ENCODE data around the gene NDUFAF3. TPM values are rescaled to one million over a fixed set of nuclear protein-coding genes. Genes with fewer than 3 reads are reported as not detected.

Gene NDUFAF3
- total RNA-seq: 118 and 120 TPM in 2 replicates

GRCh38 chr3:49021813-49022687, at the start of gene NDUFAF3:
Gene NDUFAF3 (plus strand): TSS chr3:49022121. CDS start chr3:49022145, 24 bp downstream.
- DNase-seq (ENCODE audit: low spot score): peak; percentile 91
- H3K4me1 Mint-ChIP-seq (ENCODE audit: low read depth): peaks cover 29% of the 10 kb centered on the region
- H3K4me3 Mint-ChIP-seq (ENCODE audit: low read depth): peak within 1 kb of the TSS; percentile 95
- intact Hi-C loops (cut with micrococcal nuclease): loop anchor here (1.0 to 10.0 kb wide), 5 partner anchors 7 to 393 kb away; partner anchors contain the start of genes IMPDH2, QRICH1, RHOA and TCTA
- peak within 1 kb of the TSS; percentile 96 for H3K27ac Mint-ChIP-seq
- peaks cover 51% of the 10 kb centered on the region for H3K36me3 Mint-ChIP-seq (ENCODE audit: low read depth)
- H3K9me3 Mint-ChIP-seq: no peaks in the 10 kb centered on the region
- H3K27me3 Mint-ChIP-seq (ENCODE audit: low read depth): no peaks in the 10 kb centered on the region

GRCh38 chr3:48974076-48974864, 47.7 kb upstream of the NDUFAF3 start:
- Mint-ChIP-seq H3K27me3 (ENCODE audit: low read depth) (no peaks in the 10 kb centered on the region), H3K9me3 (no peaks in the 10 kb centered on the region), H3K27ac (no peak overlapping the region), H3K36me3 (ENCODE audit: low read depth) (peaks cover 76% of the 10 kb centered on the region), H3K4me1 (ENCODE audit: low read depth) (no peaks in the 10 kb centered on the region), H3K4me3 (ENCODE audit: low read depth) (no peak overlapping the region)
- intact Hi-C loops (cut with micrococcal nuclease): no loop called here
- DNase-seq (ENCODE audit: low spot score): no peak

GRCh38 chr3:48979451-48979850, 42.5 kb upstream of the NDUFAF3 start:
- H3K4me3 Mint-ChIP-seq (ENCODE audit: low read depth): no peak overlapping the region
- H3K36me3 Mint-ChIP-seq (ENCODE audit: low read depth): peaks cover 79% of the 10 kb centered on the region
- H3K4me1 Mint-ChIP-seq (ENCODE audit: low read depth): no peaks in the 10 kb centered on the region
- intact Hi-C loops (cut with micrococcal nuclease): no loop called here
- DNase-seq (ENCODE audit: low spot score): no peak
- H3K27ac Mint-ChIP-seq: no peak overlapping the region
- H3K27me3 Mint-ChIP-seq (ENCODE audit: low read depth): no peaks in the 10 kb centered on the region
- H3K9me3 Mint-ChIP-seq: no peaks in the 10 kb centered on the region

- Mint-ChIP-seq H3K36me3 (ENCODE audit: low read depth) (peaks cover 79% of the 10 kb centered on the region), H3K4me3 (ENCODE audit: low read depth) (no peak overlapping the region), H3K27ac (no peak overlapping the region), H3K4me1 (ENCODE audit: low read depth) (no peaks in the 10 kb centered on the region), H3K9me3 (no peaks in the 10 kb centered on the region), H3K27me3 (ENCODE audit: low read depth) (no peaks in the 10 kb centered on the region)
- intact Hi-C loops (cut with micrococcal nuclease): loop anchor here (10.0 kb wide), 1 partner anchor 185 kb away; the partner anchor contains the start of gene CCDC71
- no peak for DNase-seq (ENCODE audit: low spot score)
Observed at GRCh38 chr3:48980295-48980694, 41.6 kb upstream of the NDUFAF3 start.

- H3K4me1 Mint-ChIP-seq (ENCODE audit: low read depth): no peaks in the 10 kb centered on the region
- no peaks in the 10 kb centered on the region for H3K9me3 Mint-ChIP-seq
- peaks cover 71% of the 10 kb centered on the region for H3K36me3 Mint-ChIP-seq (ENCODE audit: low read depth)
- no peak for DNase-seq (ENCODE audit: low spot score)
- H3K27ac Mint-ChIP-seq: no peak overlapping the region
- H3K4me3 Mint-ChIP-seq (ENCODE audit: low read depth): no peak overlapping the region
- intact Hi-C loops (cut with micrococcal nuclease): loop anchor here (10.0 kb wide), 1 partner anchor 183 kb away; the partner anchor contains the start of gene CCDC71
- no peaks in the 10 kb centered on the region for H3K27me3 Mint-ChIP-seq (ENCODE audit: low read depth)
Observed at GRCh38 chr3:48982016-48982415, 39.9 kb upstream of the NDUFAF3 start.

GRCh38 chr3:48982686-48983085, 39.2 kb upstream of the NDUFAF3 start:
- DNase-seq (ENCODE audit: low spot score): no peak
- intact Hi-C loops (cut with micrococcal nuclease): loop anchor here (10.0 kb wide), 1 partner anchor 182 kb away; the partner anchor contains the start of gene CCDC71
- Mint-ChIP-seq H3K27ac (no peak overlapping the region), H3K27me3 (ENCODE audit: low read depth) (no peaks in the 10 kb centered on the region), H3K9me3 (no peaks in the 10 kb centered on the region), H3K4me1 (ENCODE audit: low read depth) (peaks cover 1% of the 10 kb centered on the region), H3K4me3 (ENCODE audit: low read depth) (no peak overlapping the region), H3K36me3 (ENCODE audit: low read depth) (peaks cover 69% of the 10 kb centered on the region)

GRCh38 chr3:48983096-48983495, 38.8 kb upstream of the NDUFAF3 start:
- no peaks in the 10 kb centered on the region for H3K9me3 Mint-ChIP-seq
- no peak for DNase-seq (ENCODE audit: low spot score)
- peaks cover 68% of the 10 kb centered on the region for H3K36me3 Mint-ChIP-seq (ENCODE audit: low read depth)
- no peak overlapping the region for H3K4me3 Mint-ChIP-seq (ENCODE audit: low read depth)
- no peaks in the 10 kb centered on the region for H3K27me3 Mint-ChIP-seq (ENCODE audit: low read depth)
- H3K4me1 Mint-ChIP-seq (ENCODE audit: low read depth): peaks cover 4% of the 10 kb centered on the region
- no peak overlapping the region for H3K27ac Mint-ChIP-seq
- intact Hi-C loops (cut with micrococcal nuclease): loop anchor here (10.0 kb wide), 1 partner anchor 182 kb away; the partner anchor contains the start of gene CCDC71

GRCh38 chr3:48984663-48985062, 37.3 kb upstream of the NDUFAF3 start:
- H3K36me3 Mint-ChIP-seq (ENCODE audit: low read depth): peaks cover 62% of the 10 kb centered on the region
- no peak overlapping the region for H3K4me3 Mint-ChIP-seq (ENCODE audit: low read depth)
- H3K4me1 Mint-ChIP-seq (ENCODE audit: low read depth): peaks cover 12% of the 10 kb centered on the region
- no peak overlapping the region for H3K27ac Mint-ChIP-seq
- H3K27me3 Mint-ChIP-seq (ENCODE audit: low read depth): no peaks in the 10 kb centered on the region
- intact Hi-C loops (cut with micrococcal nuclease): loop anchor here (5.0 to 10.0 kb wide), 2 partner anchors 67 to 180 kb away; partner anchors contain the start of genes ARIH2 and CCDC71
- DNase-seq (ENCODE audit: low spot score): no peak
- H3K9me3 Mint-ChIP-seq: no peaks in the 10 kb centered on the region

- DNase-seq (ENCODE audit: low spot score): no peak
- intact Hi-C loops (cut with micrococcal nuclease): loop anchor here (5.0 to 10.0 kb wide), 2 partner anchors 69 to 179 kb away; partner anchors contain the start of genes ARIH2 and CCDC71
- Mint-ChIP-seq H3K36me3 (ENCODE audit: low read depth) (peaks cover 56% of the 10 kb centered on the region), H3K4me3 (ENCODE audit: low read depth) (no peak overlapping the region), H3K27me3 (ENCODE audit: low read depth) (no peaks in the 10 kb centered on the region), H3K9me3 (no peaks in the 10 kb centered on the region), H3K27ac (no peak overlapping the region), H3K4me1 (ENCODE audit: low read depth) (peaks cover 12% of the 10 kb centered on the region)
Observed at GRCh38 chr3:48985831-48986376, 36.0 kb upstream of the NDUFAF3 start.

GRCh38 chr3:48989126-48989795, 32.7 kb upstream of the NDUFAF3 start:
- H3K4me3 Mint-ChIP-seq (ENCODE audit: low read depth): peak overlapping the region; percentile 83
- peak overlapping the region; percentile 79 for H3K27ac Mint-ChIP-seq
- intact Hi-C loops (cut with micrococcal nuclease): loop anchor here (1.0 to 10.0 kb wide), 5 partner anchors 18 to 176 kb away; partner anchors contain the start of genes ARIH2, CCDC71, QRICH1 and WDR6
- no peaks in the 10 kb centered on the region for H3K9me3 Mint-ChIP-seq
- H3K27me3 Mint-ChIP-seq (ENCODE audit: low read depth): no peaks in the 10 kb centered on the region
- DNase-seq (ENCODE audit: low spot score): no peak
- H3K4me1 Mint-ChIP-seq (ENCODE audit: low read depth): peaks cover 34% of the 10 kb centered on the region
- H3K36me3 Mint-ChIP-seq (ENCODE audit: low read depth): peaks cover 44% of the 10 kb centered on the region

GRCh38 chr3:48989796-48990635, 31.9 kb upstream of the NDUFAF3 start, which contains the start of gene P4HTM:
Gene P4HTM (plus strand): TSS chr3:48990241. CDS start chr3:48990257, 16 bp downstream.
- peaks cover 43% of the 10 kb centered on the region for H3K36me3 Mint-ChIP-seq (ENCODE audit: low read depth)
- no peaks in the 10 kb centered on the region for H3K27me3 Mint-ChIP-seq (ENCODE audit: low read depth)
- H3K4me3 Mint-ChIP-seq (ENCODE audit: low read depth): peak within 1 kb of the TSS; percentile 93
- peak within 1 kb of the TSS; percentile 88 for H3K27ac Mint-ChIP-seq
- H3K9me3 Mint-ChIP-seq: no peaks in the 10 kb centered on the region
- peaks cover 37% of the 10 kb centered on the region for H3K4me1 Mint-ChIP-seq (ENCODE audit: low read depth)
- intact Hi-C loops (cut with micrococcal nuclease): loop anchor here (1.0 to 10.0 kb wide), 5 partner anchors 17 to 175 kb away; partner anchors contain the start of genes ARIH2, CCDC71, QRICH1 and WDR6
- peak; percentile 64 for DNase-seq (ENCODE audit: low spot score)
